SH-SY5Y (cell line): ENCODE data around the gene PDE6D.

ENCODE experiments used
- GATA2 ChIP-seq: IDR thresholded peaks from 2 replicates; pipeline ENCODE4 v1.6.1; 2011; ENCODE audit warnings: mild to moderate bottlenecking, low read depth, low read length
- GATA3 ChIP-seq: IDR thresholded peaks from 2 replicates; pipeline ENCODE4 v1.6.1; 2011; ENCODE audit warnings: low read depth, mild to moderate bottlenecking, low read length, moderate library complexity

DNA sequence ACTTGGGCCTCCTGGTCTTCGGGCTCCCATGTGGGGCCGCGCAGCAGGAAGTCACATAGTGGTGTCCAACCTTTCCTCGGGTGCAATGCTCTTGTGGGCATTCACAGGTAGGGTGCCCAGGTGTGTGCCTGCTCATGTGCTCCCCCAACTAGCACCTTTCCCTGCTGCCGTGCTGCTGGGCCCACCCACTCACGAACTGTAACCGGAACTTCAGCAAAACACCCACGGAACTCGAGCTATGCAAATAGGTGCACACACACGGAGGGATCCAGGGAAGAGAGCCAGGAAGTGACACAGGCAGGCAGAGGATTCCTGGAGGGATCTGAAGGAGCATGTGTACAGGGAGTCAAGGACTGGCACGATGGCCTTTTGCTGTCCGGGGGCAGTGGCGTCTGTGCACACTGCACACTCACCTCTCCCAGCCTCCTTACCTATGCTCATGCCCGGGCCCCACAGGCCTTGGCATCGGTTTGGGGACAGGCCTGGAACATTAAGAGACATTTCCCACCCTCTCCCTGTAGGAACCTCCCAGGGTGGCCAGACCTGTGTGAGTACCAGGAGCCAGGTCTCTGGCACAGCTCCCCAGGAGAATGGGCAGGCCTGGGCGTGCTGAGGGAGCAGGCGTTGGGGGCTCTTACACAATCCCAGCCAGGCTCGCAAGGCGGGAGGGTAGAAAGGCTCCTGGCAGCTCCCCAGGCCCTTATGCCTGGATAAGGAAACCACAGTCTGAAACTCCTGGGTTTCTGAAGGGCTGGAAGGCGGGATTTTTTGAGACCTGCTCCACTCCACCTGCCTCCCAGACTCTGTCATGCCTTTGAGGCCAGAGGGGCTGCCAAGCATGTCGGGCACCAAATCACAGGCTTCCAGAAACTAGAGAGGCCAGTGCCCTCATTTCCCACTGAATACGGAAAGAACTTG lies 79.4 kb downstream of the PDE6D start:
- TF ChIP-seq GATA2, result no peak
- TF ChIP-seq GATA3, result no peak
